Mucosa of descending colon (tissue), 3 donors: ENCODE data around the gene PPM1K. TPM values are rescaled to one million over a fixed set of nuclear protein-coding genes. Genes with fewer than 3 reads are reported as not detected.
A peak's percentile ranks its signal among the peaks of the same experiment; 100 is the strongest.

ENCODE experiments used
- ATAC-seq: fragments of 200-7000 bp; cut with Tn5 transposase; one replicate; pipeline ENCODE4 v1.9.1; 2020; ENCODE audit warnings: mild to moderate bottlenecking, moderate library complexity
- DNase-seq, 3 donors: peaks; one replicate each; pipeline ENCODE4 v3.0.0-alpha.2; 2020
- H3K36me3 ChIP-seq: fragments of 200-600 bp; one replicate; pipeline ENCODE4 v1.8.0; 2021; ENCODE audit warnings: low read depth, mild to moderate bottlenecking
- H3K4me1 ChIP-seq: fragments of 200-600 bp; one replicate; pipeline ENCODE4 v1.8.0; 2021; ENCODE audit warnings: low read depth, mild to moderate bottlenecking
- H3K4me3 ChIP-seq: fragments of 200-600 bp; one replicate; pipeline ENCODE4 v1.8.0; 2021; ENCODE audit warnings: mild to moderate bottlenecking
- H3K9me3 ChIP-seq: fragments of 200-600 bp; one replicate; pipeline ENCODE4 v1.8.0; 2021; ENCODE audit warnings: mild to moderate bottlenecking
- CTCF ChIP-seq: fragments of 200-600 bp; IDR thresholded peaks from one replicate; pipeline ENCODE4 v1.8.0; 2022; ENCODE audit warnings: antibody characterized with exemption, mild to moderate bottlenecking
- intact Hi-C, 2 donors: fragments of 100-400 bp; cut with DNase I in 1 of 2; cut with micrococcal nuclease in 1 of 2; formaldehyde crosslinking; loops; one replicate each; pipeline versions ENCODE4 v1.11.0 to v1.11.1; 2022; cut with DNase I, micrococcal nuclease
- long read RNA-seq, 2 donors: library from polyadenylated mRNA; unstranded; transcript quantifications; one replicate each; pipeline ENCODE4 v2.0.0, GENCODE V29; 2019 to 2021
- total RNA-seq, 3 donors: library from RNA; stranded (reverse); fragmentation: NEBNext Ultra II Directional in 2 of 3; extraction: Animal tissue kit (Norgen Biotek cat#: 25700) in 2 of 3; gene quantifications; one replicate each; pipeline versions ENCODE4 v1.2.1 to v1.2.4, GENCODE V29; 2021 to 2023
- donor health status: DM: no; HTN: no; CAD: no; lungs with moderate emphysema.
- donor health status: DM: no; HTN: no; CAD: no.
- donor health status: DM: no; HTN: yes; CAD: no.

The PPM1K gene
- 10 to 100 TPM in 1 of 3 donors, 1 to 10 TPM in 2; 7.4 to 12.8 (median 9.0) TPM for total RNA-seq
- long read RNA-seq, donor 1, full-length matches to known transcripts: 12 of 13 reads
- long read RNA-seq, donor 1, partial matches to known transcripts: 1 of 13 reads
- long read RNA-seq, donor 1, other reads (novel, unspliced or antisense): 0 of 13 reads
- long read RNA-seq, donor 2, partial matches to known transcripts: 0 of 3 reads
- long read RNA-seq, donor 2, other reads (novel, unspliced or antisense): 1 of 3 reads

DNA sequence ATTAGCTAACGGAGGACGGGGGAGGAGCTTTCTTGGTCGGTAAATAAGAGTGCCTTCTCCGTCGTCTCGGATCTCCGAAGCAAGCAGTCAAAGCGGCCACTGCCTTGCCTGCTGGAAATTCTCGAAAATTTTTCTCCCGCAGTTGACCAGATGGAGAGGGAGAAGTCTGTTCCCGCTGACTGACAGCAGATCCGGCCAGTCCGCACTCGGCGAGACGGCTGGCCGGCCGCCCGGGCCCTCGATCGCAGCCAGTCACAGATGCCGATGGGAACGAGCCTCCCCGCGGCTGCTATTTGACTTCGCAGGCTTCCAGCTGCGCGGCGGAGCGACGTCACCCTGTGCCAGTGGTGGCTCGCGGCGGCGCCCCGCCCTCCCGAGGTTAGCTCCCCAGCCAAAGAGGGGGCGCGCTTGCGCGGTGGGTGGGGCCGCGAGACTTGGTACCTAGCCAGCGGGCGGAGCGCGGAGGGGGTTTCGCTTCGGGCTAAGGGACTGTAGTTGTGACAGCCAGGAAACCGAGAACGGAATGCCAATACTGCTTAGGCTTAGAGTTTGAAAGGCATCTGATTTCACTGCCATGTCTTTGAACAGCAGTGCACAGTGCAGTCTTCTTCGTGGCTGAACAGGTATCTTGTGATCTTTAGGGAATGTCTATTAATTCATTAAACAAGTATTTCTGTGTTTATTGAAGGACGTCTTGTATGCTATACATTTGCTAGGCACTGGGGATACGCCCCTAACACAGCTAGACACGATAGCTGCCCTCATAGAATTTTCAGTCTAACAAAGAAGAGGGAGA is at the start of gene PPM1K:
Gene PPM1K (minus strand): TSS at position 123 of the 796 bp plus-strand sequence. CDS start 5,978 bp downstream, outside the sequence.
- DNase-seq: peak; percentile 99 to 100 (median 100)
- Histone ChIP-seq H3K4me3 (peak within 1 kb of the TSS; percentile 38), H3K9me3 (no peaks in the 10 kb centered on the region), H3K36me3 (no peaks in the 10 kb centered on the region), H3K4me1 (peaks cover 7% of the 10 kb centered on the region)
- TF ChIP-seq CTCF: peak; percentile 30
- intact Hi-C loops: no loop called here
- ATAC-seq: peak; percentile 96

DNA sequence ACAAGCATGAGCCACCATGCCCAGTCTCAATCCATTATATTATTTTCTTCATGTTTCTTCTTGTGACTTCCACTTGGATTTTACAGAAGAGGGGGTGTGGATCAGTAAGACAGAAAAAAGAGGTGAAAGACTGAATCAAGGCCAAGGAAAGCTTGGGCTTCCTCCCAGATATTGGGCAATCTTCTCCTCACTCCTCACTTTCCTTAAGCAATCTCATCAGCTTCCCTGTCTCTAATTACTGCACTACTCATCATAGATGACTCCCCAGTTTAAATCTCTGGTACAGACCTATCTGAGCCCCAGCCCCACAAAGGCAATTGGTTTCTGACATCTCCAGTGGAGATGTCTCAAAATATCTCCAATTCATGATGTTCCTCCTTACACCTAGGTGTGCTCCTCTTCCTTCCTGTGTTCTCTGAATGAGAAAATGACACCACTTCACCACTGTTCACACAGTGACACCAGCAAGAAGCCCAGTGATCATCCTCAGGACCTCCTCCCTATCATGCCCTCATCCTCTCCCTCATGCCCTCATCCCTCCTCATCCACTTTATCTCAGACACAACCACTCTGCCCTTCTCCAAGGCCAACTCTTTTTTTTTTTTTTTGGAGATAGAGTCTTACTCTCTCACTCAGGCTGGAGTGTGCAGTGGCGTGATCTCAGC is 49.5 kb upstream of the PPM1K start:
- intact Hi-C loops: no loop called here
- TF ChIP-seq CTCF: no peak
- ATAC-seq: no peak

DNA sequence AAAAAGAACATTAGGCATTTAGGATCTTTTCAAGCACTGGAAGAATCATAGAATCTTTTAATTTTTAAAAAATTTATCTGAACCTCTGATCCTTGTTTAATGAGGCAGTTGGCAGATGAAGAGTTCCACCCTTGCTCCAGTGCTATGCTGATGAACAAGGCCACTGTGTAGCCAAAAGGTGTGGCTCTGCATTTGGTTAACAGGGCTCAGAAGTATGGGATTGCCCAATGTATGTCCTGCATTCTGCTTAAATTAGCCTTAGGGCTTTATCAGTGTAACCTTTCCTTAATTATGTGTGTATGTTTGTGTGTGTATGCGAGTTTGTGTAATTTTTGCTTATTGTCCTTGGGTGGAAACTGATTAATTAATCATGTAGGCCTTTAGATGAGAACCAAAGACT is 43.3 kb upstream of the PPM1K start:
- ATAC-seq: no peak
- Histone ChIP-seq H3K36me3 (no peaks in the 10 kb centered on the region), H3K9me3 (no peaks in the 10 kb centered on the region), H3K4me3 (no peak overlapping the region), H3K4me1 (no peaks in the 10 kb centered on the region)
- intact Hi-C loops: no loop called here
- TF ChIP-seq CTCF: no peak
- DNase-seq: no peak

More for the DNA sequence above, 49.5 kb upstream of the PPM1K start:
- H3K9me3 ChIP-seq: no peaks in the 10 kb centered on the region
- no peak overlapping the region for H3K4me3 ChIP-seq
- no peaks in the 10 kb centered on the region for H3K4me1 ChIP-seq
- no peak for DNase-seq
- H3K36me3 ChIP-seq: no peaks in the 10 kb centered on the region

DNA sequence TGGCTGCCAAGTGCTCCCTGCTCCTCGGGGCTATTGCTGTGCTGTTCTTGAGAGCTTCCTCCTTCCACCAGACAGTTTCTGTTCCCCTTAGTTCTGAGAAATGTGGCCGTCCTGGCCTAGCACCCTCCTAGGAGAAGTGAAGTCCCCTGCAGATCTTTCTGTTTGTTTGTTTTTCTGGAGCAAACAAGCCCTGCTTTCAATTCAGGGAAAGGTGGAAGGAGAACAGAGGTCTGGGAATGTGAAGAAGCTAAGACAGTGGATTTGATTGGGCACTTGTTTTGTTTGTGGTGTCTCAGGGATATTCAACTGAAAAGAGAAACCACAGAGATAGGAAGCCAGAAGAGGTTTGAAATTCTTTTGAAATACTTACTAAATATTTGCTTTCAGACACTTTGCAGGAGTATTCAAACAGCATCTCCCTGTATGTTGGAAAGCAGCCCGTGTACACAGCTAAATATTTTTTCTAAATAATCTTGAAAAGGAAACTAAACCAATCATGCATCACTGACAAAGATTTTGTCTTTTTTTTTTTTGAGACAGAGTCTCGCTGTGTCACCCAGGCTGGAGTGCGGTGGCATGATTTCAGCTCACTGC is 36.5 kb upstream of the PPM1K start:
- intact Hi-C loops: no loop called here
- no peak overlapping the region for H3K4me3 ChIP-seq
- ATAC-seq: peak; percentile 92
- H3K36me3 ChIP-seq: no peaks in the 10 kb centered on the region
- H3K9me3 ChIP-seq: no peaks in the 10 kb centered on the region
- peak in 2 of 3 donors; percentile 23 to 47 for DNase-seq
- H3K4me1 ChIP-seq: no peaks in the 10 kb centered on the region
- TF ChIP-seq CTCF: no peak

GRCh38 chr4:88320224-88320779 is 35.9 kb upstream of the PPM1K start:
- no peaks in the 10 kb centered on the region for H3K36me3 ChIP-seq
- H3K4me1 ChIP-seq: no peaks in the 10 kb centered on the region
- intact Hi-C loops: no loop called here
- no peak overlapping the region for H3K4me3 ChIP-seq
- DNase-seq: no peak
- H3K9me3 ChIP-seq: no peaks in the 10 kb centered on the region
- peak; percentile 36 for ATAC-seq
- TF ChIP-seq CTCF: no peak
